HG03159 (cell line): ENCODE results near the gene PPM1B.
"Not testable (repeated sequence)": the region's sequence is repeated elsewhere in the genome, so short reads cannot be mapped to it uniquely, and the experiment has no call there.

Experiments
- ATAC-seq: cut with Tn5 transposase; IDR thresholded peaks from one replicate; pipeline ENCODE4 v1.9.1; 2021; ENCODE audit warnings: mild to moderate bottlenecking, moderate library complexity; ENCODE audit not compliant: unreplicated experiment

Gene PPM1B

GRCh38 chr2:44155666-44156446 is 12.8 kb upstream of the PPM1B start:
- ATAC-seq, result no peak

- no peak for ATAC-seq
These were observed 4.9 kb upstream of the PPM1B start for GRCh38 chr2:44163777-44164176.

- no peak for ATAC-seq
These were observed 4.1 kb upstream of the PPM1B start for GRCh38 chr2:44164617-44165016.

GRCh38 chr2:44166096-44166495 is 2.6 kb upstream of the PPM1B start:
- ATAC-seq, result no peak

DNA sequence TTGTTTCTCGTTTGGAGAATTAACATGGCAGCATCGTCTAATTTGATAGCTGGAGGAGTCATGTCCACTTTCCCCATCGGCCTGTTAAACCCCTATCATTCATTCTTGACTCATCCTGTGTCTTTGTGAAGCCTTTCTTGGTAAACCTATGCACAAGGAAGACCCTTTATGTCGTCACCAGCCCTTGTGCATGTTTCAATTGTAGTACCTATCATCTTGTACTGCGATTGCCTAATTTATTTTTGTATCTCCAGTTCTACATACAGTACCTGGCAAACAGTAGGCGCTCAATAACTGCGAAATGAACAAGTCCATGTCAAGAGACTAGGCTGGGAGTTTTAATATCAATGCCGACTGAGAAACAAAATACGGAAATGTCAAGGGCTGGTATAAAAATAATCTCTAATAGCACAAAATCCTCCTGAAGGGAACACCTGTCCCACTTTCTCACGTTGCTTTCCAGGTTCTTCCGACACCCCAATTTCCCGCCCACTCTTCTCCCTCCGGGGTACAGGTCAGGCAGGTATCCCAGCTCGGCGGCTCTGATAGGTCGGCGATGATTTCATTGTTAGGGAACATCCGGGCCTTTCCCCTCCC is 1.3 kb upstream of the PPM1B start:
- no peak for ATAC-seq

DNA sequence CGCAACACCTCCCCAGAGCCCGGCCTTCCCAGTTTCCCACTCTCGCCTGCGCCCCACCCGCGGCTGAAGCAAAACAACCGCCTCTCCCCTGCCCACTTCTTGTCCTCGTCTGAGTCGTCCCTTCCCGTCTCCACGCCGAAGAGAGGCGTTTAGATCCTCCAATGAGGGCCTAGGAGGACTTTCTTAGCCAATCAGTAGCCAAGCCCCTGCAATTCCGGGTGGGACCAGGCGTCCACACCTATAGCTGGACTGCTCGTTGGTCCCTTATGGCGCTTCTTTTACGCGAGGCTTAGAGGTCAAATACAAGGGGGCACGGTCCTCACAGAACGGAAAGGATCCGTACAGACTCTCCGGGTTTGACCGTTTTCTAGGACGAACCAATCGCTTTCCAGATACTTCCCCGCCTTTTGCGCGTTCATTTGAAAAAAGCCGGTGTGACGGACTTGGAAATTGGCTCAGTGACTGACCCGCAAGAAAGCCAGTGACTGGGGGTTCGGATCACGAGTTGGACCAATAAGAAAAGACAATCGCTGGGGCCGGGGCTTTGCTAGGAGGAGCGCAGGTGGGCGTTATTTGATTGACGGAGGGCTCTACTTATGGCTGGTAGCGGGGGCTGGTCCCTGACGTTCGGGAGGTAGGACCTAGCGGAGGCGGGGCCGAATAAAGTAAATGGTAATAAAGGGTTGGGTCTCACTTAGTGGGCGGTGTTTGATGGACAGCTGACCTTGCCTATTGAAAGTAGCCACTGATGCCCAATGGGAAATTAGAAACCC is 581 bp upstream of the PPM1B start:
- ATAC-seq, result peak; percentile 83

DNA sequence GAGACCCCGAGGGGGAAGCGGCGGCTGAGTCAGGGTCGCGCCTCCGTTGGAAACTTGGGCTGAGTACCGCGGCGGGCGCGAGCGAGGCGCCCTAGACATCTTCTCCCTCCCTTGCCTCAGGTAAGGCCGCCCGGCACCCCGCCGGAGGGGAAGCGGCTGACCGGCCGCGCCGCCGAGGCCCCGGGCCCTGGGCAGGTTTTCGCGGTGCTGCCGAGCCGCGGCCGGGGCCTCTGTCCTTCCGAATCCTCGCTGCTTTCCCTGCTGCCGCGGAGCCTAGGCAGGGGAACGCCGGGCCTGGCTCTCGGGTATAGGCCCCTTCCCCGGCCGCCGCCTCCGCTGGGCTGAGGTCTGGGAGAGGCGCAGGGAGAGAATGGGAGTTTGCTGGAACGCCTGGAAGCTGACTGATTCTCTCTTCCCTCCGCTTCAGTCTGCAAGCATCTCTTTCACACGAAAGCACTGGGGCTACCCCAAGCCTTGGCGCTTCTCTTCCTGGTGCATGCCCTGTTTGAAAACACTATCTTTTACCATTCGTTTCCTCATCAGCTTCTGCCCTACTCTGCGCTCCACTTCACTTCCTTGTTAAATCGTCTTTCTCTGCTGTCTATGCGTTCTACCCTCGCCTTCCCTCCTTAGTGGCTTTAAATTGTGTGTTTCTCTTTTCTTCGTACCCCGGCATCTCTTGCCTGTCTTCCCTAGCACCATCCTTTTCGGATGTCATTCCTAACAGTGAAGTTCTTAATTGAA is 652 bp downstream of the PPM1B start:
- peak; percentile 26 for ATAC-seq

GRCh38 chr2:44170311-44170717 is 1.6 kb downstream of the PPM1B start:
- no peak for ATAC-seq

DNA sequence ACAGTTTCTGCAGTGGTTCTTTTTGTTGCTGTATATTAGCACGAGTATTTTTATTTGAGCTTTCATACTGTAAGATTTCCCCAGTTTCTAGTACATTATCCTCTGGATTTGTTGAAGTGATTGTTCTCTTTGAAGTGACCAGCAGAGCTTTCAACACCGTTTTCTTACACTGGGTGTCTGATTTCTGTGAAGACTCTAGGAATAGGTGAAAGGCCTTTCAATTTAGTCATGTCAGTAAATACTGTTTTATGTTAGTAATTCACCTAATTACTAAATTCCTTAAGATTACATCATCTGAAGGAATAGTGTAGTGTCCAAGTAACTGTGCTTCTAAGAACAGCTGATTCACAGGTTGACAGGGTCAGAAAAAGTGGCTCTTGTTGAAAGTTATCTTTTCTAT is 2.3 kb downstream of the PPM1B start:
- no peak for ATAC-seq

GRCh38 chr2:44171442-44171841 is 2.8 kb downstream of the PPM1B start:
- ATAC-seq, result not testable (repeated sequence)

DNA sequence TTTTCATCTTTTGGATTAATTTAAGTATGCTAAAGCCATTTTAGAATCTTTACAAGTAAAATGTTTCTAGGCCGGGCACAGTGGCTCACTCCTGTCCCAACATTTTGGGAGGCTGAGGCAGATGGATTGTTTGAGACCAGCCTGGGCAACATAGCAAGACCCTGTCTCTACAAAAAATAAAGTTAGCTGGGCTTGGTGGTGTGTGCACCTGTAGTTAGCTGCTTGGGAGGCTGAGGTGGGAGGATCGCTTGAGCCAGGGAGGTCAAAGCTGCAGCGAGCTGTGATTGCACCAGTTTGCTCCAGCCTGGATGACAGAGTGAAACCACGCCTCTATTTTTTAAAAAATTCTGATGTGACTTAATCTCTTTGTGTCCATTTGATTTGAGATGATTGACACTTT is 3.9 kb downstream of the PPM1B start:
- no peak for ATAC-seq

DNA sequence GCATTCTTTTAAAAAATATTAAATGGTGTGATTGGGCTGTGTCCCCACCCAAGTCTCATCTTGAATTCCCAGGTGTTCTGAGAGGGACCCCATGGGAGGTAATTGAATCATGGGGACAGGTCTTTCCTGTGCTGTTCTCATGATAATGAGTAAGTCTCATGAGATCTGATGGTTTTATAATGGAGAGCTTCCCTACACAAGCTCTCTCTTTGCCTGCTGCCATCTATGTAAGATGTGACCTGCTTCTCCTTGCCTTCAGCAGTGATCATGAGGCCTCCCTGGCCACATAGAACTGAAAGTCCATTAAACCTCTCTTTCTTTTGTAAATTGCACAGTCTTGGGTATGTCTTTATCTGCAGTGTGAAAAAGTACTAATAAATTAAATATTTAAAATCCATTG is 10.3 kb downstream of the PPM1B start:
- no peak for ATAC-seq

DNA sequence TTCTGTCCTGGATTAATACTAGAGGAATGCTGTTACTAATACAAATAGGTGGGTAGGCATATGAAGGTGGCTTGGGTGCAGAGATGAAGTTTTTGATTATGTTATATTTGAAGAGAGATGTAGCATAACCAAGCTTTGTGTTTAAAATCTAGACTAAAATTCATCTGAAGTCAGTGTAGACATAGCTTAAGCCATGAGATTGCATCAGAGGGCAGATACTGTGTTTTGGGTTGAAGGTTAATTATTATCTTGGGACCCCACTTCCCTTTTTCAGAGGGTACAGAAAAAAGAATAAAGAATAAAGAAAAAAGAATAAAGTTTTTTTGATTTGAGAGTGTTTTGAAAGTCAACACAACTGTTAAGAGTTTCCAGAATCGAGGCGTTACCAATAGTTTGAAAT is 13.0 kb downstream of the PPM1B start:
- ATAC-seq, result no peak

DNA sequence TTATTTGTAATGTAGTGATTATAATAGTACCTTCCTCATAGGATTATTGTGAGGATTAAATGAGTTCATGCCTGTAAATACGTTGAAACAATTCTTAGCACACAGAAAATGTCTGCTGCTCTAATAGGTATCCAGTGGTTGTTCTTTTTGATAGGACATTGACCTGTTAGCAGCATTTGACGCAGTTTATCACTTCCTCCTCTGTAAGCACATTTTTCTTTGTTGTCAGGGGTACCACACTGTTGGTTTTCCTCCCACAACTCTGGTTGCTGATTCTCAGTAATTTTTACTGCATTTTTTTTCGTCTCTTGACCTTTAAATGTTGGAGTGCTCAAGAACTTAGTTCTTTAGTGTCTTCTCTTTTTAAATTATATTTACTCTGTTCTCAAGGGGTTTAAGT is 15.4 kb downstream of the PPM1B start:
- no peak for ATAC-seq

- no peak for ATAC-seq
These were observed 18.1 kb downstream of the PPM1B start for GRCh38 chr2:44186810-44187209.

- ATAC-seq, result no peak
These were observed 18.6 kb downstream of the PPM1B start for GRCh38 chr2:44187251-44187650.

DNA sequence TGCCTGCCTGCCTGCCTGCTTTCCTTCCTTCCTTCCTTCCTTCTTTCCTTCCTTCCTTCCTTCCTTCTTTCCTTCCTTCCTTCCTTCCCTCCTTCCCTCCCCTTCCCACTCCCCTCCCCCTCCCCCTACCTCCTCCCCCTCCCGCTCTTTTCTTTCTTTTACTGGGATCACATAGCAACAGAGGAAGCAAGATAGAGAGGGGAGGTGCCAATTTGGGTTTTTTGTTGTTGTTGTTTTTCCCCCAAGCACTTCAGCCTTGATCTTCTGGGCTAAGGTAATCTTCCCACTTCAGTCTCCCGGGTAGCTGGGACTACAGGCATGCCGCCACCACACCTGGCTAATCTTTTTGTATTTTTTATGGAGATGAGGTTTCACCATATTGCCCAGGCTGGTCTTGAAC is 20.0 kb downstream of the PPM1B start:
- no peak for ATAC-seq

DNA sequence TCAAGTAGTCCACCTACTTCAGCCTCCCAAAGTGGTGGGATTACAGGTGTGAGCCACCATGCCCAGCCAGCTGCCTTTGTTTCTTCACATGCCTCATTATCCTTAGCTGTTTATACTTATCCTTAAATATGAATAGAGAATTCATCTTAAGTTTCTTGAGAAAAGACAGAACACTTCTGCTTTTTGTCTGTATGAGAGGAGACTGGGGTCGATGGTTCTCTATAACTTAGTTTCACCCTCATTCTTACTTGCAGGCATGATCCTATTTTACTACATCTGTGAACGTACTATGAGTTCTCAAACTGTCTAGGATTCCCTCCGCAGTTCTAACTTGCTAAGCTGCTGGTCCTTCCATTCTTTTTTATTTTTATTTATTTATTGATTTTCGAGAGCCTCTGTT is 20.4 kb downstream of the PPM1B start:
- no peak for ATAC-seq

DNA sequence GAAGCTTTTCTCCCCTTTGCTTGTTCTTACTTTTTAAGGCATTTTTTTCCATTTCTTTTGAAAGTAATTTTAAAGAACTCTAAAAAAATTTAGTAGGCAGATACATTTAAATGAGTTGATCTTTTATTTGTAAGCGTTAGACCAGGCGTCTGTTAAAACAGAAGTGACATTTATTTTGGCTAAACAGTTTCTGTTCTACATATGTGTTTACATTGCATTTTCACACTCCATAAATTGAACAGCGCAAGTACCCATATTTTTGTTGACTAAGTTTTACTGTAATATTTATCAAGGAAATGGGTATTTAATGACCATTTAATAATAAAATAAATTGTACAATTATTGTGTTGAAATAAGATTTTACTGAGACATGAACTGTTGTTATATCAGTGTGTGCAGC is 21.9 kb downstream of the PPM1B start:
- ATAC-seq, result no peak

- ATAC-seq, result peak; percentile 85
These were observed 23.1 kb downstream of the PPM1B start for GRCh38 chr2:44191739-44192138.

- no peak for ATAC-seq
These were observed 24.0 kb downstream of the PPM1B start for GRCh38 chr2:44192646-44193045.
